K562 (cell line): ENCODE results near the gene LSM4. TPM values are rescaled to one million over a fixed set of nuclear protein-coding genes. Genes with fewer than 3 reads are reported as not detected.
A peak's percentile ranks its signal among the peaks of the same experiment; 100 is the strongest.

ENCODE experiments used
- BCL6 ChIP-seq: fragments of 250-450 bp; sonication (Bioruptor Pico); IDR thresholded peaks from 2 replicates; pipeline ENCODE4 v1.4.0; 2020
- BRF1 ChIP-seq: IDR thresholded peaks from 3 replicates; pipeline ENCODE4 v1.6.1; 2011; ENCODE audit warnings: borderline replicate concordance, mild to moderate bottlenecking; ENCODE audit not compliant: insufficient read length; ENCODE audit errors: extremely low read depth
- FUS ChIP-seq: fragments of 200-400 bp; formaldehyde crosslinking; optimal IDR thresholded peaks from 2 replicates; pipeline ENCODE3; 2017; ENCODE audit warnings: low read depth, low read length
- GATAD2B ChIP-seq: fragments of 450-650 bp; IDR thresholded peaks from 2 replicates; pipeline ENCODE4 v1.6.1; 2017; ENCODE audit warnings: mild to moderate bottlenecking, borderline replicate concordance
- TAL1 ChIP-seq: fragments of 450-650 bp; IDR thresholded peaks from 2 replicates; pipeline ENCODE4 v1.6.1; 2016; ENCODE audit warnings: mild to moderate bottlenecking
- TCF3 ChIP-seq: sonication (generic); formaldehyde crosslinking; IDR thresholded peaks from 2 replicates; pipeline ENCODE4 v1.4.0; 2020; ENCODE audit warnings: mild to moderate bottlenecking, missing genetic modification reagents
- ZNF764 ChIP-seq: fragments of 250-450 bp; sonication (Bioruptor Pico); IDR thresholded peaks from 2 replicates; pipeline ENCODE4 v1.4.0; 2020; ENCODE audit warnings: low read depth, mild to moderate bottlenecking, moderate library complexity
- polyA plus RNA-seq, 8 experiments: library from polyadenylated mRNA; depleted of rRNA in 4 of 8; stranded (reverse) in 5 of 8; unstranded in 3 of 8; fragments of >200 nt; fragmentation: Nextera tagmentation in 2 of 8; fragmentation: Illumina TruSeq in 1 of 8; extraction: Ambion mirVana in 2 of 8; extraction: Trizol in 1 of 8; gene quantifications; 2 replicates each; pipeline versions ENCODE4 v1.2.1 to v1.2.3, GENCODE V29; 2011 to 2014; ENCODE audit warnings: inconsistent platforms in 1 of 8, missing spikeins in 1 of 8
- total RNA-seq, 7 experiments: library from RNA; depleted of rRNA in 6 of 7; stranded (reverse); fragments of >200 nt in 6 of 7; fragmentation: Illumina TruSeq in 2 of 7; extraction: Trizol in 2 of 7; gene quantifications; 2 replicates each; pipeline versions ENCODE4 v1.2.1 to v1.2.3, GENCODE V29; 2011 to 2021; ENCODE audit warnings: low replicate concordance in 1 of 7
- TF ChIP-seq, protein P1 (sequence below): sonication (generic); formaldehyde crosslinking; IDR thresholded peaks from 2 replicates; pipeline ENCODE4 v1.8.0; 2022; ENCODE audit warnings: missing genetic modification reagents, mild to moderate bottlenecking, borderline replicate concordance
- TF ChIP-seq, protein P2 (sequence below): fragments of 250-450 bp; sonication (Bioruptor Pico); IDR thresholded peaks from 2 replicates; pipeline ENCODE4 v1.5.0; 2020; ENCODE audit warnings: mild to moderate bottlenecking, borderline replicate concordance

LSM4 gene
- total and polyA plus RNA-seq, 9 of the 15 experiments (the other 6 are each of a cell fraction or from before 2014, with no cell fraction given): 11.9 to 763 (median 202) TPM

GRCh38 chr19:18322759-18323460 lies at the start of gene LSM4 (continued):
- peak; percentile 60 for TF ChIP-seq FUS
- TF ChIP-seq TCF3 (CRISPR knock-in tag): peak; percentile 24; the same call in 1 of the 2 replicates
- TF ChIP-seq BCL6 (CRISPR knock-in tag): no peak
- TF ChIP-seq, protein P1, sequence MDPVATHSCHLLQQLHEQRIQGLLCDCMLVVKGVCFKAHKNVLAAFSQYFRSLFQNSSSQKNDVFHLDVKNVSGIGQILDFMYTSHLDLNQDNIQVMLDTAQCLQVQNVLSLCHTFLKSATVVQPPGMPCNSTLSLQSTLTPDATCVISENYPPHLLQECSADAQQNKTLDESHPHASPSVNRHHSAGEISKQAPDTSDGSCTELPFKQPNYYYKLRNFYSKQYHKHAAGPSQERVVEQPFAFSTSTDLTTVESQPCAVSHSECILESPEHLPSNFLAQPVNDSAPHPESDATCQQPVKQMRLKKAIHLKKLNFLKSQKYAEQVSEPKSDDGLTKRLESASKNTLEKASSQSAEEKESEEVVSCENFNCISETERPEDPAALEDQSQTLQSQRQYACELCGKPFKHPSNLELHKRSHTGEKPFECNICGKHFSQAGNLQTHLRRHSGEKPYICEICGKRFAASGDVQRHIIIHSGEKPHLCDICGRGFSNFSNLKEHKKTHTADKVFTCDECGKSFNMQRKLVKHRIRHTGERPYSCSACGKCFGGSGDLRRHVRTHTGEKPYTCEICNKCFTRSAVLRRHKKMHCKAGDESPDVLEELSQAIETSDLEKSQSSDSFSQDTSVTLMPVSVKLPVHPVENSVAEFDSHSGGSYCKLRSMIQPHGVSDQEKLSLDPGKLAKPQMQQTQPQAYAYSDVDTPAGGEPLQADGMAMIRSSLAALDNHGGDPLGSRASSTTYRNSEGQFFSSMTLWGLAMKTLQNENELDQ (CRISPR knock-in tag): no peak
- no peak for TF ChIP-seq BRF1
- no peak for TF ChIP-seq GATAD2B
- TF ChIP-seq ZNF764 (CRISPR knock-in tag): no peak
- TF ChIP-seq, protein P2, sequence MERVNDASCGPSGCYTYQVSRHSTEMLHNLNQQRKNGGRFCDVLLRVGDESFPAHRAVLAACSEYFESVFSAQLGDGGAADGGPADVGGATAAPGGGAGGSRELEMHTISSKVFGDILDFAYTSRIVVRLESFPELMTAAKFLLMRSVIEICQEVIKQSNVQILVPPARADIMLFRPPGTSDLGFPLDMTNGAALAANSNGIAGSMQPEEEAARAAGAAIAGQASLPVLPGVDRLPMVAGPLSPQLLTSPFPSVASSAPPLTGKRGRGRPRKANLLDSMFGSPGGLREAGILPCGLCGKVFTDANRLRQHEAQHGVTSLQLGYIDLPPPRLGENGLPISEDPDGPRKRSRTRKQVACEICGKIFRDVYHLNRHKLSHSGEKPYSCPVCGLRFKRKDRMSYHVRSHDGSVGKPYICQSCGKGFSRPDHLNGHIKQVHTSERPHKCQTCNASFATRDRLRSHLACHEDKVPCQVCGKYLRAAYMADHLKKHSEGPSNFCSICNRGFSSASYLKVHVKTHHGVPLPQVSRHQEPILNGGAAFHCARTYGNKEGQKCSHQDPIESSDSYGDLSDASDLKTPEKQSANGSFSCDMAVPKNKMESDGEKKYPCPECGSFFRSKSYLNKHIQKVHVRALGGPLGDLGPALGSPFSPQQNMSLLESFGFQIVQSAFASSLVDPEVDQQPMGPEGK (CRISPR knock-in tag): no peak
- no peak for TF ChIP-seq TAL1
